Measurements from ENCODE around the gene NHERF1. TPM values are rescaled to one million over a fixed set of nuclear protein-coding genes. Genes with fewer than 3 reads are reported as not detected.

NHERF1 gene
- polyA plus RNA-seq, 1 donor (not counting 4 experiments of a cell fraction or from before 2014, with no cell fraction given) = 45.6 TPM

DNA sequence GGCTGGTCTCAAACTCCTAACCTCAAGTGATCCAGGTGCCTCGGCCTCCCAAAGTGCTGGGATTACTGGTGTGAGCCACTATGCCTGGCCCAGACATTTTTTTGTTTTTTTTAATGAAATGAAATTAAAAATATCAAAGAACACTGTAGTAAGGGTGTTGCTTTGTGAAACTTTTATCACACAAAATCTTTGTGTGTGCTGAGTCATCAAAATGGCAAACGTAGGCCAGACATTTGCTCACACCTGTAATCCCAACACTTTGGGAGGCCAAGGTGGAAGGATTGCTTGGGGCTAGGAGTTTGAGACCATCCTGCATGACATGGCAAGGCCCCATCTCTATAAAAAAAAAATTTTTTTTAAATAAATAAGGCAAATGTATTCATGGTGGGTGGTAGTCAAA, 18.0 kb downstream of the NHERF1 start:
- dilution Hi-C loops (cut with MboI; ENCODE audit: extremely low pct_ligation_motif_present, low sequenced_read_pairs) = no loop called here
- Histone ChIP-seq H3K79me2 (ENCODE audit: control insufficient read depth, insufficient read depth, low read length) (peaks cover 8% of the 10 kb centered on the region), H2AFZ (ENCODE audit: control insufficient read depth, low read length) (no peak overlapping the region), H3K36me3 (ENCODE audit: control insufficient read depth in 2 of 2, extremely low read depth in 1 of 2, insufficient read depth in 2 of 2, low read length in 2 of 2) (peaks cover 12 to 28% of the 10 kb centered on the region in 2 experiments), H4K20me1 (ENCODE audit: control insufficient read depth, extremely low read depth, insufficient read depth, low read length) (no peaks in the 10 kb centered on the region), H3K9me1 (ENCODE audit: control insufficient read depth, extremely low read depth, insufficient read depth, low read length) (no peaks in the 10 kb centered on the region), H3K4me1 (ENCODE audit: control insufficient read depth, extremely low read depth, insufficient read depth, low read length) (no peaks in the 10 kb centered on the region), H3K4me2 (ENCODE audit: control insufficient read depth, extremely low read depth, insufficient read depth, low read depth, low read length) (no peak overlapping the region), H3K27me3 (ENCODE audit: control insufficient read depth, extremely low read depth, insufficient read depth, low read length) (no peaks in the 10 kb centered on the region), H3K9me3 (ENCODE audit: control insufficient read depth, low read depth, low read length) (no peaks in the 10 kb centered on the region), H3K27ac (ENCODE audit: control insufficient read depth, insufficient read depth, low read length) (no peak overlapping the region), H3K9ac (ENCODE audit: control insufficient read depth, extremely low read depth, insufficient read depth, low read length) (no peak overlapping the region), H3K4me3 (ENCODE audit: control insufficient read depth in 2 of 3, extremely low read depth in 1 of 3, insufficient read depth in 2 of 3, low read depth in 1 of 3, low read length in 3 of 3) (no peak overlapping the region)
- DNase-seq (ENCODE audit: low read depth, low spot score) (no peak), FAIRE-seq (no peak)
- TF ChIP-seq EZH2 (IDR thresholded peaks at IDR 0.05; ENCODE audit: low read length) = no peak
- TF ChIP-seq, protein P1, sequence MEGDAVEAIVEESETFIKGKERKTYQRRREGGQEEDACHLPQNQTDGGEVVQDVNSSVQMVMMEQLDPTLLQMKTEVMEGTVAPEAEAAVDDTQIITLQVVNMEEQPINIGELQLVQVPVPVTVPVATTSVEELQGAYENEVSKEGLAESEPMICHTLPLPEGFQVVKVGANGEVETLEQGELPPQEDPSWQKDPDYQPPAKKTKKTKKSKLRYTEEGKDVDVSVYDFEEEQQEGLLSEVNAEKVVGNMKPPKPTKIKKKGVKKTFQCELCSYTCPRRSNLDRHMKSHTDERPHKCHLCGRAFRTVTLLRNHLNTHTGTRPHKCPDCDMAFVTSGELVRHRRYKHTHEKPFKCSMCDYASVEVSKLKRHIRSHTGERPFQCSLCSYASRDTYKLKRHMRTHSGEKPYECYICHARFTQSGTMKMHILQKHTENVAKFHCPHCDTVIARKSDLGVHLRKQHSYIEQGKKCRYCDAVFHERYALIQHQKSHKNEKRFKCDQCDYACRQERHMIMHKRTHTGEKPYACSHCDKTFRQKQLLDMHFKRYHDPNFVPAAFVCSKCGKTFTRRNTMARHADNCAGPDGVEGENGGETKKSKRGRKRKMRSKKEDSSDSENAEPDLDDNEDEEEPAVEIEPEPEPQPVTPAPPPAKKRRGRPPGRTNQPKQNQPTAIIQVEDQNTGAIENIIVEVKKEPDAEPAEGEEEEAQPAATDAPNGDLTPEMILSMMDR (optimal IDR thresholded peaks at IDR 0.05 in 1 of 3, IDR thresholded peaks at IDR 0.05 in 1 of 3, conservative IDR thresholded peaks at IDR 0.05 in 1 of 3; ENCODE audit: extremely low read depth in 1 of 3, insufficient read depth in 2 of 3, low read length in 3 of 3) = no peak

DNA sequence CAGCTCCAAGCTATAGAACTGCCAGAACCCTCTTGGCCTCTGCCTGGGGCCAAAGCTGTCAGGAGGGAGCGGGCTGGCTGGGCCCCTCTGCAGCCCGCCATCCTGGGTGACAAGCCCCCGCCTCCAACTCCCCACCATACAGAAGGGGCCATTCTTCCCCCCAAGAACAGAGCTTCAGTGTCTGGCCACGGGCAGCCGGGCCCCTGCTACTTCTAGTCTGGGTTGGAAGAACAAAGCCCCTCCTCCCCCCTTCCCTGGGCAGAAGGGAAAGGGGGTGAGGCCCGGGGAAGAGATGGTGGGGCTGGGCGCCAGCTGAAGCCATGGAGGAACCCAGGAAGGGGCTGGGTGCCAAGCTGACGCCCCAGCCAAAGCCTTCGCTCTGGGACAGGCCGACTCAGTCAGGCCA, 18.7 kb downstream of the NHERF1 start:
- DNase-seq (ENCODE audit: low read depth, low spot score) (no peak), FAIRE-seq (no peak)
- Histone ChIP-seq H4K20me1 (ENCODE audit: control insufficient read depth, extremely low read depth, insufficient read depth, low read length) (no peaks in the 10 kb centered on the region), H2AFZ (ENCODE audit: control insufficient read depth, low read length) (no peak overlapping the region), H3K36me3 (ENCODE audit: control insufficient read depth in 2 of 2, extremely low read depth in 1 of 2, insufficient read depth in 2 of 2, low read length in 2 of 2) (peaks cover 18 to 35% of the 10 kb centered on the region in 2 experiments), H3K4me3 (ENCODE audit: control insufficient read depth in 2 of 3, extremely low read depth in 1 of 3, insufficient read depth in 2 of 3, low read depth in 1 of 3, low read length in 3 of 3) (no peak overlapping the region), H3K79me2 (ENCODE audit: control insufficient read depth, insufficient read depth, low read length) (peaks cover 2% of the 10 kb centered on the region), H3K9me3 (ENCODE audit: control insufficient read depth, low read depth, low read length) (no peaks in the 10 kb centered on the region), H3K9me1 (ENCODE audit: control insufficient read depth, extremely low read depth, insufficient read depth, low read length) (no peaks in the 10 kb centered on the region), H3K27me3 (ENCODE audit: control insufficient read depth, extremely low read depth, insufficient read depth, low read length) (no peaks in the 10 kb centered on the region), H3K4me1 (ENCODE audit: control insufficient read depth, extremely low read depth, insufficient read depth, low read length) (no peaks in the 10 kb centered on the region), H3K9ac (ENCODE audit: control insufficient read depth, extremely low read depth, insufficient read depth, low read length) (no peak overlapping the region), H3K4me2 (ENCODE audit: control insufficient read depth, extremely low read depth, insufficient read depth, low read depth, low read length) (no peak overlapping the region), H3K27ac (ENCODE audit: control insufficient read depth, insufficient read depth, low read length) (no peak overlapping the region)
- dilution Hi-C loops (cut with MboI; ENCODE audit: extremely low pct_ligation_motif_present, low sequenced_read_pairs) = no loop called here
- TF ChIP-seq, protein P1 (optimal IDR thresholded peaks at IDR 0.05 in 1 of 3, IDR thresholded peaks at IDR 0.05 in 1 of 3, conservative IDR thresholded peaks at IDR 0.05 in 1 of 3; ENCODE audit: extremely low read depth in 1 of 3, insufficient read depth in 2 of 3, low read length in 3 of 3) = no peak
- no peak for TF ChIP-seq EZH2 (IDR thresholded peaks at IDR 0.05; ENCODE audit: low read length)
